ENCODE data around the gene AFAP1.

AFAP1 gene

GRCh38 chr4:7968262-7968896 lies 28.7 kb upstream of the AFAP1 start:
- no peak for DNase-seq

GRCh38 chr4:7967501-7968261 lies 28.0 kb upstream of the AFAP1 start:
- DNase-seq: peak; percentile 6 to 68

DNA sequence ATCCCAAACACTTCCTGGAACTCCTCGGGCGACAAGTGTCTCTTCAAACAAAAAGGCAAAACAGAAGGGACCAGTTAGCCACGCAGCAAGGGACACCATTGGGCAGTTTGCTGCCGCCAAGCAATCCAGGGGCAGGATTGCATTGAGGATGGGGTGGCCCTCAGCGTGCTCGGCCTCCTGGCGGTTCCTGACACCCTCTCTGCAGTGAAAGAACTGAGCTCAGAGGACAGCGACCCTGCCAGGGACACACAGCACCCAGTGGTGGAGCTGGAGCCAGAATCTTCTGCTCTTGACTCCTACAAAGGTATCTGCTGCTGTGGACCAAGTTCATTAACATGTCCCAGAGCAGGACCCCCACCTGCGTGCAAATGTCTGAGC lies 27.4 kb upstream of the AFAP1 start:
- no peak for DNase-seq

GRCh38 chr4:7966281-7967062 lies 26.8 kb upstream of the AFAP1 start:
- DNase-seq: no peak

- peak; percentile 13 to 53 for DNase-seq
Measured at GRCh38 chr4:7964890-7965662, 25.4 kb upstream of the AFAP1 start.

DNA sequence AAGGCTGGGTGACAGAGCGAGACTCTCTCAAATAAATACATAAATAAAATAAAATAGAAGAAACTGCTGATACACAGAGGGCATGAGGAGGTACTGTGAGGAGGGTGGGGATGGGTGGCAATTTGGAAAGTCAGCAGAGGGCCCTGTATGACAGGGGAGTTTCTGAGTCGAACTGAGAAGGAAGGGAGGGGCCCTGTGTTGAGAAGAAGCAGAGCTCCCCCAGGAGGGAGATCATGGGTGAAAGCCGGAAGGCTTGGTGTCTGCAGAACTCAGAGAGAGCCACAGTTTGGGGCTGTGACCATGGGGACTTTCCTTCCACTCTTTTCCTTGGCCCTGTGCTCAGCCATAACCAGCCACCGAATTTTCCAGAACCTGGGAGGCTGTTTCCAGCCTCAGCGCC lies 24.8 kb upstream of the AFAP1 start:
- no peak for DNase-seq

DNA sequence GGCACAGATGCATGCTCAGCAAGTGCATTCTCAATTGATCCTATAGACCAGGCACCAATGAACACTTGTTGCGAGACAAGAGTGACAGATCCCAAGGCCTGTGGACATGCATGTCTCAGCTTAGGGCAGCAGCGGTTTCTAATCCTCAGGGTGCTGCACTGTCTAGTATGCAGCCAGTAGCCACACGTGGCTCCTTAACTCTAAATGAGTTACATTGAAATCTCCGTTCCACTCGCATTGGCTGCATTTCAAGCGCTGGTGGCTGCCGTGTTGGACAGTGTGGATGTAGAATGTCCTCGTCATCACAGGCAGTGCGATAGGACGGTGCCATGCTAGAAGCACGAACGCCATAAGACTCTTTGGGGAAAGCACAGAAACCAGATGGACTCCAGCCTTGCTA lies 24.0 kb upstream of the AFAP1 start:
- DNase-seq: no peak

GRCh38 chr4:7962609-7963508 lies 23.2 kb upstream of the AFAP1 start:
- no peak for DNase-seq

DNA sequence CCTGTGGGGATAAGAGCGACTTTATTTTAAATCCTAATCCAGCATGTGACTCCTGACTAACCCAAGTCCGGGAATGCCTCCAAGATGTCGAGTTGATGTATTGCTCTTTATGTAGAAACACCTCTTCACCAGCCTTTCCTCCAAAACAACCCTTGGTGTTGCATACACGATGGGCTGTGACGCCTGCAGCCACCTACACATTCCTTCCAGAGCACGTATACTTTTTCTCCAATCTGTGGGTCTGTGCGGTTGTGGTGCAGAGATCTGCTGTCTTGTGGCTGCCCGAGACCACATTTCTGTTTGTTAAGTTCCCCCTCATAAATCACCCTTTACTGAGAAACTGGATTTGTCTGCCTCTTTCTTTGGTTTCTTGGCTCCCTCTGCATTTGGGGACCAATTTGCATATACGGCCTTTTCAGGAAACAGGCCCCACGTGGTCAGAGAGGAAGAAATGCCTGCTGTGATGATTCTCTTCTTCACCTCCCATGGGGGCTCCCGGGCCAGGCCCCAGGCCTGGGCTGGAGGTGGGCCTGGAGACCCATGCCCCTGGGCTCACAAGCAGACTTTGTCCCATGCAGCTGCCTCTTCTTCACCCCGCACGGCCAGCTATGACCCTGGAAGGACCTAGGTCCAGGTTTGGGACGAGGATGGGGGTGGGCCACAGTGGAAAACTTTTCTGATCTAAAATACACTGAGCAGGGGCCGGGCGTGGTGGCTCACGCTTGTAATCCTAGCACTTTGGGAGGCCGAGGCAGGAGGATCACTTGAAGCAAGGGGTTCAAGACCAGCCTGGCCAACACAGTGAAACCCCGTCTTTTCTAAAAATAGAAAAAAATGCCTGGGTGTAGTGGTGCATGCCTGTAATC lies 21.4 kb upstream of the AFAP1 start:
- peak in 1 of 2 donors; percentile 13 for DNase-seq

DNA sequence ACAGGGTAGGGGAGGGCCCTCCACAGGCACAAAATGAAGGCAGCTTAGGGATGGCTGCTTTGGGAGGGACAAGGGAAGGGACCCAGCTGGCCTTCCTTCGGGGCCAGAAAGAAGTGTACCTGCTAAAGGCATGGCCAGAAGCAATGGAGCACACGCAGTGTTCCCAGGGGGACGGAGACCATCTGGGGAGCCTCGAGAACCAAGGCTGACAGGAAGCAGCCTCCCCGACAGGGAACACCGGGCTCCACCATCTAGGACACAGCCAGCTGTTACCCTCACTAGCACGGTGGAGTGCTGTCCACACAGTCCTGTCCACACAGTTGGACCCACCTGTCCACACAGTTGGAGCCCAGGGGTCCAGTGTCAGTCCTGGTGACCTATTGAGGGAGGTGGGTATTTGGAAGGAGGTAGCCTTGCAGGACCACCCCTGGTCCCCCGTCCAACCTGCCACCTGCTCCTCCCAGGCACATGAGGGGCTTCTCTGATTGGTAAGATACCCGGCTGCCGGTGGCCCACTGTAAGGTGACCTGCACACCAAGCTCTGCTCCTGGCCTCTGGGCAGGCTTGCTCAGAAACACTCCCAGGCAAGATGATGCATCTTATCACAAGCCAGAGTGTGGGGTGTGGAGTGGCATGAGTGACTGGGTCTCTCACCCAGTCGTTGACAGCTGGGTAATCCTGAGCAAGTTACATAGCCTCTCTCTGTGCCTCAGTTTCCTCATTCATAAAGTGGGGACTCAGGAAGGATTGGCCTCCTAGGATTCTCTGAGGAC lies 20.5 kb upstream of the AFAP1 start:
- DNase-seq: no peak

- no peak for DNase-seq
Measured at GRCh38 chr4:7959078-7959477, 19.4 kb upstream of the AFAP1 start.

GRCh38 chr4:7956934-7957656 lies 17.4 kb upstream of the AFAP1 start:
- DNase-seq: no peak

DNA sequence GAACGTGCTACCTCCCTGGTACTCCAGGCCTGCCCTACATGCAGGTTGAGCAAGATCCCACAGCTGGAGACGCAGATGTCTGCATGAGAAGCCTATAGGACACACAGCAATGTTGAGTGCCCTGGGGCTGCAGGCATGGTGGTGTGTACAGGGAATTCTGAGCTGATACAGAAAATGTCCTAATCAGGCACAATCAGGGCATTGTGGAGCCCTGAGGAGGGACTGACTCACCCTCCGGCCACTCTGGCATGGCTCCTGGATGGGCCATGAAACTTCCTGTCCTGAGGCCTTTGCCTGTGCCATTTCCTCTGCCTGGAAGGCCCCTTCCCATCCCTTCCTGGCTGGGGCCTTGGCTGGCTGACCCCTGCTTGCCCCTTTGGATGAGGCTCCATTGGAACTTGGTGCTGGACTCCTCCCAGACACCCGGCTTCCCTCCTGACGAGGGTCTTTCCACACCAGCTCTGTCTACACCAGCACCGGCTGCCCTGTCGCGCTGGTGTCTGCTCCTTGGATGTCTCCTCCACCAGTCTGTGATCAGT lies 16.7 kb upstream of the AFAP1 start:
- no peak for DNase-seq

DNA sequence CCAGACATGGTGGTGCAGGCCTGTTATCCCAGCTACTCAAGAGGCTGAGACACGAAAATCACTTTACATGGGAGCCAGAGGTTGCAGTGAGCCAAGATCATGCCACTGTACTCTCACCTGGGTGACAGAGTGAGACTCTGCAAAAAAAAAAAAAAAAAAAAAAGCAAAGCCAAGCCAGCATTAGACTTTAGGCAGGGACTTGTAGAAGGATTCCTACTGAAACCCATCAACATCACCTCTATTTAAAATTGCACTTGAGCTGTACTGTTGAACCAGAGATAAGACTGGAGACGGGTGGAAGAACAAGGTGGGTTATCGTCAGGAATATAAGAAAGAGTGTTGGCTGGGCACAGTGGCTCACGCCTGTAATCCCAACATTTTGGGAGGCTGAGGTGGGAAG lies 15.7 kb upstream of the AFAP1 start:
- DNase-seq: no peak

DNA sequence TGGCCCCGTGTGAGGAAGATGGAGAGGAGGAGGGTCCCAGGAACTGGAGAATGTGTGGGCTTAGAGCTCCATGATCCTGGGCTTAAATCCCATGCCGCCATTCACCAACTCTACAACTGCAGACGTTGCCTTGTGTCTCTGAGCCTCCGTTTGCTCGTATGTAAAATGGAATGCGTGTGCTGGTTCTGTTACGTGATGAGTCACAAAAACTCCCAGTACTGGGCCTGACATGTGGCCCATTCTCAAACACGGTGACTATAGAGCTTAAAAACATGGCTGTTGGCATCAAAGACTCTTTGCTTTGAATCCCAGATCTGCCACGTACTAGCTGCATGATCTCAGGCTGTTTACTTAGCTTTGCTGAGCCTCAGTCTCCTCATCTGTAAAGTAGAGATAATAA lies 13.0 kb upstream of the AFAP1 start:
- no peak for DNase-seq

- no peak for DNase-seq
Measured at GRCh38 chr4:7950301-7951092, 10.8 kb upstream of the AFAP1 start.

DNA sequence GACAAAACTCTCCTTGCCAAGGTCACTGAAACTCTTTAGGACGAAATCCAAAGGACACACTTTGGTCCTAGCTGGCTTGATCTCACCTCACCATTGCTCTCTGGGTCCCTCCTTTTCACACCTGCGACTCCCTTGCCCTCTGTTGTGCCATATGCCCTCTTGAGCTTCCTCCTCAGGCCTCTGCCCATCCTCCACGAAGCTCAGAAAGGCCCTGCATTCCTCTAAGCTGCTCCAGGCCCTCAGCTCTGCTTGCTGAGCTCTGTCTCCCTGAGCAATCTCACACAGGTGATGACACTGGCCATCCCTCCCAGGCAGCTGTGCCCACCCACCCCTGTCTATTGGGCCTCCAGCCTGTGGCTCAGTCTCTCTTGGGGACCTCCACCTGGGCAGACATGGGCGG lies 10.1 kb upstream of the AFAP1 start:
- no peak for DNase-seq

DNA sequence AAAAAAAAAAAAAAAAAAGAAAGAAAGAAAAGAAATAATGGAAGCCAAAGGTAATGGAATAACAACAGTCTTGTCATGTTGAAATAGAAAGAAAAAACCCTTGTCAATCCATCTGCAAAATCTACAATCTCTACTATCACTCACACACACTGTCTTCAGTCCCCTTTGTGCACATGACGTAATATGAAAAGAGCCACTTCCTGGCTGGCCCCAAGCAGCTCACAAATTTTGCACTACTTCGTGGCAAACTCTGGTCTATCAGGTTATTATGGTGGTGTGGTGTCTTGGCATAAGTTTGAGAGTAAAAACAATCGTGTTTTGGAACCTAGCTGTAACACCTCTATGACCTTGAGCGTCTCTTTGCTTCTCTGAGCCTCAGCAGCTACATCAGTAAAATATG lies 8.3 kb upstream of the AFAP1 start:
- no peak for DNase-seq
